K562 (cell line): ENCODE data around the gene DUSP21. TPM values are rescaled to one million over a fixed set of nuclear protein-coding genes. Genes with fewer than 3 reads are reported as not detected.

ENCODE experiments used
- ATAC-seq: fragments of 200-7000 bp; cut with Tn5 transposase; 3 replicates; pipeline ENCODE4 v1.9.1; 2020; ENCODE audit warnings: moderate library complexity
- BruUV-seq: library from RNA; stranded (reverse); fragments of 400-500 nt; replicated peaks from 2 replicates; lab custom pipeline; 2021; lab: Mats Ljungman, UMichigan
- CTCF ChIA-PET: fragments of 300-600 bp; formaldehyde crosslinking; extraction: SDS; loops from one replicate; lab custom pipeline; 2021; ENCODE audit warnings: low intra/inter-chr PET ratio; lab: Yijun Ruan, JAX
- POLR2A ChIA-PET: fragments of 300-600, 350-650 bp; sonication (Branson Sonifier 250); formaldehyde crosslinking; extraction: SDS; loops from one replicate; lab custom pipeline; 2021; ENCODE audit warnings: antibody characterized with exemption, inconsistent platforms; lab: Yijun Ruan, JAX
- DNase-seq, 4 experiments: peaks; one replicate each; pipeline versions ENCODE4 v3.0.0 to v3.0.0-alpha.2; 2011 to 2018; ENCODE audit warnings: low spot score in 3 of 4, mixed read lengths in 3 of 4; ENCODE audit errors: extremely low read depth in 1 of 4
- FAIRE-seq: peaks from 2 replicates; lab custom pipeline; 2011; peaks lifted over from hg19 to GRCh38; lab: Jason Lieb, UNC
- H2AFZ ChIP-seq: 2 replicates; pipeline ENCODE4 v1.6.0; 2011; ENCODE audit warnings: low read depth, low read length, control low read depth, inconsistent platforms
- H3K27ac ChIP-seq: fragments of 200-600 bp; 3 replicates; pipeline ENCODE4 v1.8.0; 2011; ENCODE audit warnings: low read depth, mild to moderate bottlenecking, control low read depth, inconsistent platforms, low read length, moderate library complexity, mixed read lengths; ENCODE audit errors: extremely low read depth
- H3K27me3 ChIP-seq, 2 experiments: fragments of 300-600 bp in 1 of 2; 2 replicates in 1 of 2; 3 replicates in 1 of 2; pipeline versions ENCODE4 v1.6.0 to v1.8.0; 2011; ENCODE audit warnings: inconsistent platforms in 2 of 2, low read length in 2 of 2, mild to moderate bottlenecking in 1 of 2, mixed read lengths in 1 of 2, moderate library complexity in 1 of 2; ENCODE audit not compliant: control insufficient read depth in 2 of 2, insufficient read depth in 2 of 2
- H3K36me3 ChIP-seq: fragments of 300-600 bp; 3 replicates; pipeline ENCODE4 v1.8.0; 2011; ENCODE audit warnings: mild to moderate bottlenecking, low read length, inconsistent platforms; ENCODE audit not compliant: control insufficient read depth, insufficient read depth
- H3K4me1 ChIP-seq, 2 experiments: fragments of 200-600 bp in 1 of 2; replicated peaks in 1 of 2; 2 replicates in 1 of 2; 3 replicates in 1 of 2; pipeline versions ENCODE4 v1.5.1 to v1.8.0; 2011; ENCODE audit warnings: inconsistent platforms in 2 of 2, low read length in 2 of 2, mild to moderate bottlenecking in 1 of 2, mixed read lengths in 1 of 2, moderate library complexity in 1 of 2; ENCODE audit not compliant: control insufficient read depth in 2 of 2, insufficient read depth in 2 of 2
- H3K4me2 ChIP-seq: 2 replicates; pipeline ENCODE4 v1.6.1; 2011; ENCODE audit warnings: low read length, control low read depth, inconsistent platforms, mixed read lengths; ENCODE audit not compliant: insufficient read depth
- H3K4me3 ChIP-seq: fragments of 200-600 bp; sonication (generic), shearing (Covaris generic); 2 replicates; pipeline ENCODE4 v1.5.1; 2016; ENCODE audit warnings: control low read depth, inconsistent platforms
- H3K79me2 ChIP-seq: fragments of 200-600 bp; 3 replicates; pipeline ENCODE4 v1.8.0; 2011; ENCODE audit warnings: low read length, inconsistent platforms; ENCODE audit not compliant: control insufficient read depth, insufficient read depth
- H3K9ac ChIP-seq, 2 experiments: 2 replicates each; pipeline versions ENCODE4 v1.6.0 to v1.6.1; 2011; ENCODE audit warnings: low read depth in 2 of 2, low read length in 2 of 2, control low read depth in 1 of 2, inconsistent platforms in 1 of 2, mild to moderate bottlenecking in 1 of 2, mixed read lengths in 1 of 2; ENCODE audit not compliant: insufficient read depth in 1 of 2
- H3K9me1 ChIP-seq: one replicate; pipeline ENCODE4 v1.6.0; 2011; ENCODE audit warnings: inconsistent platforms, mild to moderate bottlenecking, low read length, moderate library complexity; ENCODE audit not compliant: control insufficient read depth, insufficient read depth
- H3K9me3 ChIP-seq: replicated peaks from 2 replicates; pipeline ENCODE4 v1.5.1; 2011; ENCODE audit warnings: low read depth, low read length, inconsistent platforms; ENCODE audit not compliant: control insufficient read depth, insufficient read depth
- H4K20me1 ChIP-seq: replicated peaks from 2 replicates; pipeline ENCODE4 v1.6.1; 2011; ENCODE audit warnings: low read length, inconsistent platforms, mixed read lengths; ENCODE audit not compliant: control insufficient read depth, insufficient read depth
- AFF4 ChIP-seq: sonication (generic); formaldehyde crosslinking; IDR thresholded peaks from 2 replicates; pipeline ENCODE4 v1.8.0; 2023; ENCODE audit warnings: mild to moderate bottlenecking, missing genetic modification reagents
- C11orf30 ChIP-seq: fragments of 450-650 bp; IDR thresholded peaks from 2 replicates; pipeline ENCODE4 v1.6.1; 2016; ENCODE audit warnings: low read depth, mild to moderate bottlenecking
- CBX8 ChIP-seq: fragments of 200-600 bp; sonication (generic); IDR thresholded peaks from 2 replicates; pipeline ENCODE4 v1.6.1; 2012; ENCODE audit warnings: borderline replicate concordance, mixed run types, low read depth, mild to moderate bottlenecking, moderate library complexity, mixed read lengths, low read length, control low read depth, inconsistent platforms; ENCODE audit not compliant: poor library complexity, severe bottlenecking; ENCODE audit errors: extremely low read depth
- CREB3 ChIP-seq: fragments of 450-650 bp; conservative IDR thresholded peaks from 2 replicates; pipeline ENCODE4 v1.6.1; 2016; ENCODE audit warnings: missing genetic modification characterization, low read depth, mild to moderate bottlenecking, missing compliant biosample characterization, moderate library complexity
- FOXA3 ChIP-seq, 2 experiments: fragments of 450-650 bp in 1 of 2; sonication (generic) in 1 of 2; formaldehyde crosslinking; IDR thresholded peaks in 1 of 2; conservative IDR thresholded peaks in 1 of 2; 2 replicates each; pipeline versions ENCODE4 v1.4.0 to v1.8.0; 2020 to 2022; ENCODE audit warnings: mild to moderate bottlenecking in 2 of 2, missing genetic modification reagents in 1 of 2
- FOXP1 ChIP-seq: sonication (generic); formaldehyde crosslinking; IDR thresholded peaks from 2 replicates; pipeline ENCODE4 v1.8.0; 2022; ENCODE audit warnings: mild to moderate bottlenecking, missing genetic modification reagents
- KLF10 ChIP-seq: fragments of 250-450 bp; sonication (Bioruptor Pico); IDR thresholded peaks from 2 replicates; pipeline ENCODE4 v1.6.1; 2021; ENCODE audit warnings: matching md5 sums
- MAFG ChIP-seq: fragments of 450-650 bp; conservative IDR thresholded peaks from 2 replicates; pipeline ENCODE4 v1.6.1; 2016; ENCODE audit warnings: missing genetic modification characterization, missing compliant biosample characterization
- MAFK ChIP-seq: IDR thresholded peaks from 2 replicates; pipeline ENCODE4 v1.6.1; 2011; ENCODE audit warnings: low read length, improper control_type of control experiment
- MYC ChIP-seq, 2 experiments: fragments of 250-450 bp in 1 of 2; sonication (Bioruptor Pico) in 1 of 2; IDR thresholded peaks; 2 replicates each; pipeline versions ENCODE4 v1.5.1 to v1.6.1; 2012 to 2021; ENCODE audit warnings: low read depth in 2 of 2, borderline replicate concordance in 1 of 2, improper control_type of control experiment in 1 of 2, low read length in 1 of 2, mild to moderate bottlenecking in 1 of 2, moderate library complexity in 1 of 2
- PHTF2 ChIP-seq: fragments of 250-450 bp; sonication (Bioruptor Pico); IDR thresholded peaks from 2 replicates; pipeline ENCODE4 v1.5.0; 2021; ENCODE audit warnings: mild to moderate bottlenecking
- POLR2B ChIP-seq: fragments of 450-650 bp; IDR thresholded peaks from 2 replicates; pipeline ENCODE4 v1.6.1; 2018; ENCODE audit warnings: low read depth; ENCODE audit not compliant: partially characterized antibody
- POLR2H ChIP-seq: IDR thresholded peaks from 2 replicates; pipeline ENCODE4 v1.6.1; 2016; ENCODE audit warnings: missing genetic modification characterization, low read depth, mild to moderate bottlenecking, control low read depth, missing compliant biosample characterization, moderate library complexity
- RAD21 ChIP-seq, 2 experiments: fragments of 250-450 bp in 1 of 2; fragments of 450-650 bp in 1 of 2; sonication (Bioruptor Pico) in 1 of 2; formaldehyde crosslinking in 1 of 2; IDR thresholded peaks in 1 of 2; conservative IDR thresholded peaks in 1 of 2; 2 replicates each; pipeline versions ENCODE4 v1.4.0 to v1.8.0; 2020 to 2022; ENCODE audit warnings: mild to moderate bottlenecking in 2 of 2, moderate library complexity in 1 of 2
- TAF15 ChIP-seq: fragments of 200-400 bp; formaldehyde crosslinking; IDR thresholded peaks from 2 replicates; pipeline ENCODE4 v1.6.1; 2017; ENCODE audit warnings: mild to moderate bottlenecking, low read depth, low read length, moderate library complexity
- TRIM24 ChIP-seq, 2 experiments: fragments of 450-650 bp; IDR thresholded peaks; 2 replicates each; pipeline ENCODE4 v1.6.1; 2016
- ZNF311 ChIP-seq: fragments of 250-450 bp; sonication (Bioruptor Pico); IDR thresholded peaks from 2 replicates; pipeline ENCODE4 v1.4.0; 2020; ENCODE audit warnings: mild to moderate bottlenecking, moderate library complexity
- ZNF316 ChIP-seq: fragments of 450-650 bp; IDR thresholded peaks from 2 replicates; pipeline ENCODE4 v1.6.1; 2016
- WGBS: fragments of 100-300 bp; shearing (Covaris generic); methylation state at CpG from one replicate; pipeline ENCODE4 v1.1.6; 2016; ENCODE audit warnings: low coverage, mixed read lengths; ENCODE audit not compliant: insufficient coverage; ENCODE audit errors: missing lambda C conversion rate; 5-methylcytosine and 5-hydroxymethylcytosine counted together
- in situ Hi-C: fragments of 300-500 bp; cut with MboI; formaldehyde crosslinking; loops from 4 replicates; pipeline ENCODE4 v1.15.0; 2018; ENCODE audit warnings: inconsistent platforms, mixed read lengths
- intact Hi-C: fragments of 100-400 bp; cut with micrococcal nuclease; formaldehyde crosslinking; loops from 2 replicates; pipeline ENCODE4 v1.14.2; 2022
- polyA plus RNA-seq, 8 experiments: library from polyadenylated mRNA; depleted of rRNA in 4 of 8; stranded (reverse) in 5 of 8; unstranded in 3 of 8; fragments of >200 nt; fragmentation: Nextera tagmentation in 2 of 8; fragmentation: Illumina TruSeq in 1 of 8; extraction: Ambion mirVana in 2 of 8; extraction: Trizol in 1 of 8; gene quantifications; 2 replicates each; pipeline versions ENCODE4 v1.2.1 to v1.2.3, GENCODE V29; 2011 to 2014; ENCODE audit warnings: inconsistent platforms in 1 of 8, missing spikeins in 1 of 8
- total RNA-seq, 7 experiments: library from RNA; depleted of rRNA in 6 of 7; stranded (reverse); fragments of >200 nt in 6 of 7; fragmentation: Illumina TruSeq in 2 of 7; extraction: Trizol in 2 of 7; gene quantifications; 2 replicates each; pipeline versions ENCODE4 v1.2.1 to v1.2.3, GENCODE V29; 2011 to 2021; ENCODE audit warnings: low replicate concordance in 1 of 7

DUSP21 gene
- total and polyA plus RNA-seq, 9 of the 15 experiments (the other 6 are each of a cell fraction or from before 2014, with no cell fraction given): 0.14 to 2.5 (median 1.3) TPM

- intact Hi-C loops (no loop called here), in situ Hi-C loops (no loop called here)
- Histone ChIP-seq H3K27ac (peak overlapping the region; percentile 93), H3K9ac (peak overlapping the region in 1 of 2 experiments; percentile 89; a peak in 2 of 4 replicates), H3K27me3 (no peaks in the 10 kb centered on the region), H3K9me3 (no peaks in the 10 kb centered on the region), H4K20me1 (peaks cover 7% of the 10 kb centered on the region), H3K9me1 (no peaks in the 10 kb centered on the region), H3K4me1 (peaks cover 0 to 14% of the 10 kb centered on the region in 2 experiments; a peak in 4 of 5 replicates), H3K36me3 (peaks cover 15% of the 10 kb centered on the region), H2AFZ (no peak overlapping the region), H3K79me2 (peaks cover 84% of the 10 kb centered on the region), H3K4me2 (peak overlapping the region; percentile 88), H3K4me3 (peak overlapping the region; percentile 99)
- ATAC-seq (no peak), FAIRE-seq (no peak), DNase-seq (no peak)
- no TSS peak for BruUV-seq
- WGBS: 1% methylated on average over 5 of the region's 5 CpGs
- CTCF ChIA-PET: no interaction called here
- POLR2A ChIA-PET: interaction anchor here (0.9 to 3.2 kb wide), 5 partner anchors 19 to 199 kb away, joined by 3 to 11 read pairs (median 5); partner anchors contain the start of gene DUSP21
- TF ChIP-seq RAD21 (CRISPR knock-in tag; conservative IDR thresholded peaks at IDR 0.05 in 1 of 2, IDR thresholded peaks at IDR 0.05 in 1 of 2): no peak
- no peak for TF ChIP-seq POLR2B
- no peak for TF ChIP-seq ZNF311 (CRISPR knock-in tag)
- no peak for TF ChIP-seq AFF4 (CRISPR knock-in tag)
- no peak for TF ChIP-seq CBX8
- peak; percentile 70 for TF ChIP-seq C11orf30
- no peak for TF ChIP-seq KLF10 (CRISPR knock-in tag)
- peak; percentile 23; the same call in 1 of the 2 replicates for TF ChIP-seq MAFK
- TF ChIP-seq TAF15: no peak
- no peak for TF ChIP-seq MYC (IDR thresholded peaks at IDR 0.05; ENCODE audit: low read depth, low read length)
- no peak for TF ChIP-seq MYC (CRISPR knock-in tag; IDR thresholded peaks at IDR 0.05; ENCODE audit: borderline replicate concordance, low read depth)
- 0 out of 2 replicates have a peak, but pooled peaks have one; percentile 26 for TF ChIP-seq POLR2H (tag)
- no peak for TF ChIP-seq TRIM24 (IDR thresholded peaks at IDR 0.05)
- TF ChIP-seq PHTF2 (CRISPR knock-in tag): no peak
- peak; percentile 89 for TF ChIP-seq ZNF316
- no peak for TF ChIP-seq FOXP1
- no peak for TF ChIP-seq FOXA3 (CRISPR knock-in tag; conservative IDR thresholded peaks at IDR 0.05 in 1 of 2, IDR thresholded peaks at IDR 0.05 in 1 of 2)
- no peak for TF ChIP-seq CREB3
- peak; percentile 57; the same call in 1 of the 2 replicates for TF ChIP-seq MAFG (tag)
Measured at GRCh38 chrX:44875185-44875489, 31.3 kb downstream of the DUSP21 start.
